Hepatocyte (in vitro differentiated cells): ENCODE data around the gene CLDN34. TPM values are rescaled to one million over a fixed set of nuclear protein-coding genes. Genes with fewer than 3 reads are reported as not detected.

Source experiments
- DNase-seq: peaks from one replicate; pipeline ENCODE4 v3.0.0-alpha.2; 2016; ENCODE audit warnings: low spot score
- H2AFZ ChIP-seq: fragments of 200-600 bp; sonication (generic); 2 replicates; pipeline ENCODE4 v1.6.0; 2016; ENCODE audit warnings: antibody characterized with exemption, mild to moderate bottlenecking
- H3K27ac ChIP-seq: fragments of 200-600 bp; sonication (generic); 2 replicates; pipeline ENCODE4 v1.5.1; 2016; ENCODE audit warnings: mild to moderate bottlenecking
- H3K27me3 ChIP-seq: fragments of 200-600 bp; sonication (generic); 2 replicates; pipeline ENCODE4 v1.6.1; 2016
- H3K36me3 ChIP-seq: fragments of 200-600 bp; sonication (generic); replicated peaks from 2 replicates; pipeline ENCODE4 v1.5.1; 2016; ENCODE audit warnings: low read depth; ENCODE audit not compliant: insufficient read depth
- H3K4me1 ChIP-seq: fragments of 200-600 bp; sonication (generic); 2 replicates; pipeline ENCODE4 v1.5.1; 2016; ENCODE audit warnings: mild to moderate bottlenecking, moderate library complexity; ENCODE audit not compliant: insufficient read depth
- H3K4me2 ChIP-seq: fragments of 200-600 bp; sonication (generic); 2 replicates; pipeline ENCODE4 v1.6.0; 2016
- H3K4me3 ChIP-seq: fragments of 200-600 bp; sonication (generic); 2 replicates; pipeline ENCODE4 v1.5.1; 2016; ENCODE audit warnings: mild to moderate bottlenecking
- H3K79me2 ChIP-seq: fragments of 200-600 bp; sonication (generic); 2 replicates; pipeline ENCODE4 v1.6.0; 2017; ENCODE audit warnings: mild to moderate bottlenecking
- H3K9me2 ChIP-seq: fragments of 200-600 bp; sonication (generic); replicated peaks from 2 replicates; pipeline ENCODE4 v1.6.0; 2017; ENCODE audit warnings: mild to moderate bottlenecking; ENCODE audit not compliant: insufficient read depth
- H3K9me3 ChIP-seq: fragments of 200-600 bp; sonication (generic); 2 replicates; pipeline ENCODE4 v1.5.1; 2016; ENCODE audit warnings: low read depth, mild to moderate bottlenecking
- H4K20me1 ChIP-seq: fragments of 200-600 bp; sonication (generic); 2 replicates; pipeline ENCODE4 v1.6.0; 2016; ENCODE audit warnings: mild to moderate bottlenecking; ENCODE audit not compliant: insufficient read depth, poor library complexity, severe bottlenecking
- EZH2 ChIP-seq: fragments of 200-600 bp; sonication (generic); IDR thresholded peaks from 2 replicates; pipeline ENCODE4 v1.6.1; 2016; ENCODE audit warnings: antibody characterized with exemption, mild to moderate bottlenecking, borderline replicate concordance
- EZH2phosphoT487 ChIP-seq: fragments of 200-600 bp; sonication (generic); IDR thresholded peaks from one replicate; pipeline ENCODE4 v1.6.1; 2018; ENCODE audit warnings: antibody characterized with exemption, mild to moderate bottlenecking, low read depth, moderate library complexity; ENCODE audit not compliant: unreplicated experiment, severe bottlenecking
- WGBS: methylation state at CpG from one replicate; pipeline ENCODE4 v1.1.6; 2016; ENCODE audit warnings: low lambda C conversion rate; ENCODE audit errors: missing lambda C conversion rate; 5-methylcytosine and 5-hydroxymethylcytosine counted together
- polyA plus RNA-seq: library from polyadenylated mRNA; unstranded; fragments of >200 nt; fragmentation: Nextera tagmentation; extraction: Ambion mirVana; gene quantifications from 2 replicates; pipeline ENCODE4 v1.2.1, GENCODE V29; 2016
- total RNA-seq: library from RNA; depleted of rRNA; stranded (reverse); fragments of >200 nt; gene quantifications from 2 replicates; pipeline ENCODE4 v1.2.3, GENCODE V29; 2014
- TF ChIP-seq, protein P1 (sequence below): fragments of 200-600 bp; sonication (generic); IDR thresholded peaks from 2 replicates; pipeline ENCODE4 v1.5.1; 2016; ENCODE audit warnings: antibody characterized with exemption, mild to moderate bottlenecking; ENCODE audit not compliant: poor library complexity

Gene CLDN34, protein sequence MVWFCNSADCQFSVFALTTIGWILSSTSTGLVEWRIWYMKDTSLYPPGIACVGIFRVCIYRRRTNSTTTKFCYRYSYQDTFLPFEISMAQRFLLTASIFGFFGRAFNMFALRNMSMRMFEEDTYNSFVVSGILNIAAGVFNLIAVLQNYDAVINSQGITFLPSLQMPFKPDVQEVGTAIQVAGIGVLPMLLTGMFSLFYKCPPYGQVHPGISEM
- total RNA-seq (0.16 TPM in 1 of 2 replicates, not detected in the other), polyA plus RNA-seq (not detected in 2 replicates)

DNA sequence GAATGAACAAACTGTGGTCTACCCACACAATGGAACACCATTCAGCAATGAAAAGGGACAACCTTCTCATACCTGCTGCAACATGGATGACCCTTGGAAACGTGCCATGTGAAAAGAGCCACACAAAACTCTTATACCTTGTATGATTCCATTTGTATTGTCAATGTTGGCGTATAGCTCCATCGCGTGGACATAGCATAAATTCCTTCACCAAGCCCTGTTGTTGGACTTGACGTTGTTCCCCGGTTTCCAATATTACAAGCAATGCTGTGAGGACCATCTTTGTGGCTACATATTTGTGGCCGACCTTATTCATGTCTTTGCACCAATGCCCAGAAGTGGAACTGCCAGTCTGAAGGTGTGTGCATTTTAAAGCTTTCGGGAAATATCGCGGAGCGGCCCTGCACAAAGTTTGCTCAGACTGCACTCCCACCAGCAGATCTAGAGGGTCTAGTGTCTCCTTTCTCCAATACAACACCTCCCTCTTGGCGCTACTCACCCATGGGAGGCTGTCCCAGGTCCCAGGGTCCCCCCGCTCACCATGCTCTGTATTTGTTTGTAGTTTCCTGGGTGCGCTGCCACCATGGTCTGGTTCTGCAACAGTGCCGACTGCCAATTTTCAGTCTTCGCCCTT is at the start of gene CLDN34:
Gene CLDN34 (plus strand): TSS at position 584 of the 634 bp plus-strand sequence. CDS start 0 bp downstream, at position 584.
- TF ChIP-seq EZH2 (no peak), EZH2phosphoT487 (no peak)
- TF ChIP-seq, protein P1, sequence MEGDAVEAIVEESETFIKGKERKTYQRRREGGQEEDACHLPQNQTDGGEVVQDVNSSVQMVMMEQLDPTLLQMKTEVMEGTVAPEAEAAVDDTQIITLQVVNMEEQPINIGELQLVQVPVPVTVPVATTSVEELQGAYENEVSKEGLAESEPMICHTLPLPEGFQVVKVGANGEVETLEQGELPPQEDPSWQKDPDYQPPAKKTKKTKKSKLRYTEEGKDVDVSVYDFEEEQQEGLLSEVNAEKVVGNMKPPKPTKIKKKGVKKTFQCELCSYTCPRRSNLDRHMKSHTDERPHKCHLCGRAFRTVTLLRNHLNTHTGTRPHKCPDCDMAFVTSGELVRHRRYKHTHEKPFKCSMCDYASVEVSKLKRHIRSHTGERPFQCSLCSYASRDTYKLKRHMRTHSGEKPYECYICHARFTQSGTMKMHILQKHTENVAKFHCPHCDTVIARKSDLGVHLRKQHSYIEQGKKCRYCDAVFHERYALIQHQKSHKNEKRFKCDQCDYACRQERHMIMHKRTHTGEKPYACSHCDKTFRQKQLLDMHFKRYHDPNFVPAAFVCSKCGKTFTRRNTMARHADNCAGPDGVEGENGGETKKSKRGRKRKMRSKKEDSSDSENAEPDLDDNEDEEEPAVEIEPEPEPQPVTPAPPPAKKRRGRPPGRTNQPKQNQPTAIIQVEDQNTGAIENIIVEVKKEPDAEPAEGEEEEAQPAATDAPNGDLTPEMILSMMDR: no peak
- Histone ChIP-seq H3K4me1 (no peaks in the 10 kb centered on the region), H3K9me2 (no peaks in the 10 kb centered on the region), H3K79me2 (no peaks in the 10 kb centered on the region), H3K27me3 (no peaks in the 10 kb centered on the region), H3K27ac (no peak within 1 kb of the TSS), H3K4me2 (no peak within 1 kb of the TSS), H3K36me3 (no peaks in the 10 kb centered on the region), H3K4me3 (no peak within 1 kb of the TSS), H2AFZ (no peak within 1 kb of the TSS), H4K20me1 (no peaks in the 10 kb centered on the region), H3K9me3 (no peaks in the 10 kb centered on the region)
- no peak for DNase-seq
- 87% methylated on average over 16 of the region's 16 CpGs for WGBS

DNA sequence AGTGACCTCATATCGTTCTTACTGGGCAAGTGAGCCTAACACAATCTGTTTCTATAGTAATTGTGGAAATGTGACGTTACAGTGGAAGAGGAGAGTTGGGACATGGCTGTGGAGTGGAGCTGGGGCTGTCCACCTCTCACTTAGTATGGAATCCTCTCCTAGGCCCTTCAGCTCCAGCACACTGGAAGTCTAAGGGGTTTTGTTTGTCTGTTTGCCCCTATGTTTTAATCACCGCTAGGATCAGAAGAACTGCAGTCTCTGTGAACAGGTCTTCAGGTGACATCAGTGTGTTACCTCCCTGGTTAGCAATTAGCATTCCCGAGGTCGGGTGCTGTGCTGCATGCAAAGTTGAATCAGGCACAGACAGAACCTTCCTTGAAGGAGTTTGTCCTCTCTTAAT is 49.3 kb upstream of the CLDN34 start:
- no peaks in the 10 kb centered on the region for H3K36me3 ChIP-seq
- no peaks in the 10 kb centered on the region for H3K9me2 ChIP-seq
- no peak overlapping the region for H3K27ac ChIP-seq

DNA sequence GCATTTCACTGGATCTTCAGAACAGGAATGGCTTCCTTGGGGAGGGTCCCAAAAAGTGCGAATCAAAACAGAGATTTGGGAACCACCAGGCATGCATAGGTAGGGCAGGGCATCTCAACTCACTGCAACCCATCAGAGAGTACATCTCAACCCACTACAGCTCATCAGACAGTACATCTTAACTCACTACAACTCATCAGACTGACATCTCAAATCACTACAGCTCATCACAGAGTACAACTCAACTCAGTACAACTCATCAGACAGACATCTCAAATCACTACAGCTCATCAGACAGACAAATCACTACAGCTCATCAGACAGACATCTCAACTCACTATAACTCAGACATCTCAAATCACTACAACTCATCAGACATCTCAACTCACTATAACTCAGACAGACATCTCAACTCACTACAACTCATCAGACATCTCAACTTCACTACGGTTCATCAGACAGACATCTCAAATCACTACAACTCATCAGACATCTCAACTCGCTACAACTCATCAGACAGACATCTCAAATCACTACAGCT is 47.5 kb upstream of the CLDN34 start:
- Histone ChIP-seq H3K9me2 (no peaks in the 10 kb centered on the region), H3K4me3 (no peak overlapping the region), H3K9me3 (no peaks in the 10 kb centered on the region), H3K4me1 (no peaks in the 10 kb centered on the region), H3K27ac (no peak overlapping the region), H2AFZ (no peak overlapping the region), H3K36me3 (no peaks in the 10 kb centered on the region), H3K27me3 (no peaks in the 10 kb centered on the region), H3K4me2 (no peak overlapping the region), H4K20me1 (no peaks in the 10 kb centered on the region), H3K79me2 (no peaks in the 10 kb centered on the region)
- DNase-seq: no peak
- WGBS: 73% methylated on average over 3 of the region's 3 CpGs
- TF ChIP-seq, protein P1: no peak
- TF ChIP-seq EZH2 (no peak), EZH2phosphoT487 (no peak)

More for the DNA sequence above, 49.3 kb upstream of the CLDN34 start:
- Histone ChIP-seq H4K20me1 (no peaks in the 10 kb centered on the region), H3K79me2 (no peaks in the 10 kb centered on the region), H3K4me2 (no peak overlapping the region), H3K27me3 (no peaks in the 10 kb centered on the region), H3K9me3 (no peaks in the 10 kb centered on the region), H3K4me3 (no peak overlapping the region), H2AFZ (no peak overlapping the region), H3K4me1 (no peaks in the 10 kb centered on the region)
- DNase-seq: no peak
- 68% methylated on average over 5 of the region's 5 CpGs for WGBS
- TF ChIP-seq, protein P1: no peak
- TF ChIP-seq EZH2 (no peak), EZH2phosphoT487 (no peak)
